ENCODE measurements around the gene GRIK4.

Gene GRIK4

DNA sequence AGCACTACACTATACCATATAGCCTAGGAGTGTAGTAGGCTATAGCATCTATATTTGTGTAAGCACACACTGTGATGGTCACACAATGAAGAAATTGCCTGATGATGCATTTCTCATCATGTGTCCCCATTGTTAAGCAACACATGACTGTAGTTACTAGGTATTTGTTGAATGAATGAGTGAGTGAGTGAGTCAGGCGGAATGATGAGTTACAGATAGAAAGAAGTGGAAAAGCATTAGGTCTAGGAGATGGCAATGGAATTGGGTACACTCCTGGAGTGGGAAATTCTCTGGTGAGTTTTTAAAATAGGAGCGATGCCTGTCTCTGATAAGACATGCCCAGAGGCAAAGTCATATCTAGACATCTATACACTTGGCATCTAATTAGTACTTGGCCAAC lies 351.8 kb downstream of the GRIK4 start:
- DNase-seq: no peak

DNA sequence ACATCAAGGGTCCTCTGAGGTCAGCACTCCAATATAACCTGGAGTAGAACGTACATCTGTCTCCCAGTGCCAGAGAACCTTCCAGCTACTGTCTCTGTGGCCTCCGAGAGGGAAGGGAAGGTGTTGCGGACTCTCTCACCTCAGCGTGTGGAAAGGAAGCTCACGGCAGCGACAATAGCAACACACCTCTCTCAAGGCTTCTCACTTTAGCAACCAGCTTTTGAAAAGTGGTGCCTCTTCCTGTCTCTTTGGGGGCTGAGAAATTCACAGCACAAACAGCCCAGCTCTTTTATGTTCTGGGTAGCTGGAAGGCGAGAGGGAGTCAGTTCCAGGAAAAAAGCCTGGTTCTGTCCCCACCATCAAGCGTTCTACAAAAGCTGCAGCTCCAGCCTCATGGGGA lies 355.5 kb downstream of the GRIK4 start:
- DNase-seq: no peak

DNA sequence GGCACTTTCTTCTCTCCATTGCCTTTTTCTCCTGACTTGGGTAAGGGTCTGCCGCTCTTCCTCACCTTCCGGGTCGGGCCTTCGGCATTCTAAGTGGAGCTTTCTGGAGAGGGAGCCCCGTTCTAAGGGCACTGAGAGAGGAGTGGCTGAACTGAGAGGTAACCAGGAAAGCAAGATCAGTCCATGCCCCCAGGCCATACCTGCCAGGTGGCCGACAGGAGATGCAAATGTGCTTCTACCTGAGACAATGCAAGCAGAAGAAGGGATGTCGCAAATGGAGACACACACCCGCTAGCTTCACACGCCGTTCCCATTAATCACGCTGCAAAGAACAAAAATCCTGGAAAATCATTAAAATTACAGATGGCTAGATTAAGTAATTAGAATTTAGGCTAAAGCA lies 356.0 kb downstream of the GRIK4 start:
- DNase-seq: no peak

- DNase-seq: no peak
Measured at GRCh38 chr11:120867988-120868387, 356.4 kb downstream of the GRIK4 start.

DNA sequence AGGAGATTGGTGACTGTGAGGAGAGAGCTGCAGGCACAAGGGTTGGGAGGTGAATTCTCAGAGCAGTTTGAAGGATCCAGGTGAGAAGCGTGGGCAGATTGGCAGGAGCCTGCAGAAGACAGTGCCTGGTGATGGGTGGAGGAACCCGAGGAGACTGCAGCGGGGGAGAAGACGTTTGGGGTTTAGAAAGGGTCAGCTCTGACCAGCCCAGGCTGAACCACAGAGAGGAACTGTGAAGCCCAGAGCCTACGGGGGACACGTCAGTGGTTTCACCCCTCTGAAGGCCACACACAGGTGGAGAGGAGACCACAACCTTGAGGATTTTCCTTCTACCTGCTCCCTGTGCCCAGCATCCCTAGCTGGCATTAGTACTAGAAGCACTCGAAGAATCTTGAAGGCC lies 357.5 kb downstream of the GRIK4 start:
- DNase-seq: no peak

DNA sequence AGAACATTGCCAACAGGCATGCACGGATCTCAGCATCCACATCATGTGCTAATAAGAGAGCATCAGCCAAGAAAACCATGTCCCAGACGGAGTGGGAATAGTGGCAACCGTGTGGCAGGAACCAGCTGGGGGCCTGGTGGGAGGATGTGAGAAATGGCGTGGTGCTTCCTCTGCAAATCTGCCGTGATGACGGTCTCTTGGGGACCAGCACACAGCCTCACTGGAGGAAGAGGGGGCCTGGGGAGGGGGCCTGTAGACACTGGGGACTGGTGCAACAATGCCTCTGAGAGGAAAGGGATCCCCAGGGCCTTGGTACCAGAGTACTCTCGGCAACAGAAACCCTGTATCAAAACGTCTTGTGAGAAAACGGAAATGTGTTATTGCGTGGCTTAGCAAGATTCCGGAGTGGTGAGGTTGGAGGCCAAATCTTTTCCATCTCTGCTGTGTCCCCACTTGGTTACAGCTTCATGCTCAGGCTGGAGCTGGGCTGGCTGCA lies 358.0 kb downstream of the GRIK4 start:
- no peak for DNase-seq

DNA sequence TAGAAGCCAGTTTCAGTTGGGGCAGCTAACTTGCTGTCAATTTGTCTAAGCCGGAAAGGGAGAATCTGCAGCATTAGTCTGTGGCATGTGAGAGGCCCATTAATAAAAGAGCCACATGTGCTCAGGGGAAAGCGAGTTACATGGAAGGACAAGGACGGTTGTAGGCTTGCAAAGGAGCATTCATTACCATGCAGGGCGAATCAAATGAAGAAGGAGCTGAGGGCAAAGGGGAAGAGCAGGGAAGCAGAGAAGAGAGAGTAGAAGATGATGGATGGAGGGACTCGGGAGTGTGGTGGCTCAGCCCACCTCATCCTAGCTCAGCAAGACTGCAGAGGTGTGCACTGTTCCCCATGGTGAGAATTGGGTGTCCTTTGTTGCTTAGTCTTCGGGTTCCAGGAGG lies 359.6 kb downstream of the GRIK4 start:
- DNase-seq: no peak

DNA sequence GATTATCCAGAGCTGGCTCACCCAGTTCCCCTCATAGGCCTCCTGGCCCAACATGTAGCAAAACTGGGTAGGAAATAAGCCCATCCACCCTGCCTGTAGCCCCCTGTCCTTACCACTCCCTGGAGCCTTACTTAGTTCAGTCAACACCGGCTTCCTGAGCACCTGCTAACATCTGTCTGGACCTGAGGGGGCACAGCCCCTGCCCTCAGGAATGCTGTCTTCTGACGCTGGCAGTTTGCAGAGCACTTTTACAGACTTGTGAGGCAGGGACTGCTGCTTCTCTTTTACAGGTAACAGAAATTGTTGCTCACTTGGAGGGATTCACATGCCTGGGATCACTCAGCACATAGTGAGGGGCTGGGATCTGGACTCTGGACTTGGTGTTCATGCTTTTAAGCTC lies 360.4 kb downstream of the GRIK4 start:
- DNase-seq: no peak

DNA sequence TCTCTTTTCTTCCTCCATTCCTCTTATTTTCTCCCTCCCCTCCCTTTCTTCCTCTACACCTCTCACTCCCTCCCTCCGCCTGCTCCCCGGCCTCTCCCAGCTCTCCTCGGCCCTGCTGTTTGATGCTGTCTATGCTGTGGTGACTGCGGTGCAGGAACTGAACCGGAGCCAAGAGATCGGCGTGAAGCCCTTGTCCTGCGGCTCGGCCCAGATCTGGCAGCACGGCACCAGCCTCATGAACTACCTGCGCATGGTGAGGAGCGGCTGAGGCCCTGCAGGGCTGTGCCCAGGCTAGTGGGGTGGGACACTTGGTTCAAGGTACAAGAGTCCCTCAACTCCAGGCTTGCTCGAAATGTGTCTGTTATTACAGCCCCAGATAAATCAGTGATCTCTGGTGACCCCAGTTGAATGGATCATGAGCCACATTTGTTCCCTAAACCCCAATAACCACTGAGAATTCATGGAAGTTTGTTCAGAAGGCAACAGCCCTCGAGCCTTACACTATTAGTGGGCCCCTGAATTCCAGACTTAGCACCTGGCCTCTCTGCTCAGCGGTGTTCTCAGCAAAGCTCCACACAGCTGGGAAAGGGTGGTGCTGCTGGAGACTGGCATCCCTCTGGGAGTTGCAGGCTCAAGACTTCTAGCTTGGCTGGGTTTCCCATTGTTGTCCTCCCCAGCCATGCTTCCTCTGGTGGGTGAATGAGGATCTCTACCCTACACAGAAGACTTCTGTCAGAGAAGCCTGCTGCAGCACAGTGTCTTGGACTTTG lies 362.6 kb downstream of the GRIK4 start:
- no peak for DNase-seq

- DNase-seq: no peak
Measured at GRCh38 chr11:120875986-120876385, 364.4 kb downstream of the GRIK4 start.

- peak; percentile 98 for DNase-seq
Measured at GRCh38 chr11:120877746-120878365, 366.3 kb downstream of the GRIK4 start.

GRCh38 chr11:120878781-120879180 lies 367.2 kb downstream of the GRIK4 start:
- DNase-seq: no peak

DNA sequence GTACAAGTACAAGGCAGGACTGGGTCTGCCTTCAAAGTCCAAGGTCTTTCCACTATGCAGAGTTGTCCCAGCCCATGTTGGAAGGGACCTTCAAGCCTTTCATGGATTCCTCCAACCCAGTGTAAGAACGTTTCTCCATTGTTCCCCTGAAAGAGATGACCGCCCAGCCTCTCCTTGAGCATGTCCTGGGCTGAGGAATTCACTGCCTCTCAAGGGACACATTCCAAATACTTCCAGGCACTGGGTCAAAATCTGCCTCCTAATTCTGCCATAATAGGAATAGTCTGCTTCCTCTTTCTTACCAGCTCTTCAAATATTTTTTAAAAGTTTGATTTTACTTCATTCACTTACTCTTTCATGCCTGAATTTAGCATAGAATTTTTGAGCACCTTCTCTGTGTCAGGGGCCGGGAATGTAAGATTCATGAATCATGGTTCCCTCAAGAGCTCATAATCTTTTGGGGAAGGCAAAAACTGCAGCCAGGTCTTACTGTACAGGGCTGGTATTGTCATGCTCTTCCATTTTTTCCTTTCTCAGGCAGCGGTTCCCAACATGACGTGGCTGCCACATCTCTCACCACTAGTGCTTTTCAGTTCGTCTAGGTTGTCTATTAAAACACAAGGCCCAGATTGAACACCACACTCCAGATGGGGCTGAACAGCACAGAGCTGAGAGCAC lies 369.1 kb downstream of the GRIK4 start:
- no peak for DNase-seq

DNA sequence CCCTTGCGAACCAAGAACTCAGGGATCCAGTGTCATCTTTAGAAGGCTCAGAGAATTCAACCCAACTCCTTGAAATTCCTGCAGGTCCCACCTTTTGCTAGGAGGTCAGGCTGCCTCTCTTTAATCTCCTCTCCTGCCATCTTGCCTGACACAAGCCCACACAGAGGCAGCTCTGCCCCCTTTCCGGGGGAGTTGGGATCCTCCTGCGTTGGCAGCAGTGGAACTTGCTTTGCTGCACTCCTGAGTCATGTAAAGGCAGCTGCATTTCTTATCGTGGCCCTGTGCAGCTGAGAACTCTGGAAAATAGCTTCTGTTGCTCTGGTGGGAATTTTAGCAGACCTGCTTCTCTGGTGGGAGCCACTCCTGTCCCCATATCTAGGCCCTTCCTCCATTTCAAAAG lies 370.0 kb downstream of the GRIK4 start:
- DNase-seq: no peak

GRCh38 chr11:120882175-120882574 lies 370.6 kb downstream of the GRIK4 start:
- DNase-seq: no peak

DNA sequence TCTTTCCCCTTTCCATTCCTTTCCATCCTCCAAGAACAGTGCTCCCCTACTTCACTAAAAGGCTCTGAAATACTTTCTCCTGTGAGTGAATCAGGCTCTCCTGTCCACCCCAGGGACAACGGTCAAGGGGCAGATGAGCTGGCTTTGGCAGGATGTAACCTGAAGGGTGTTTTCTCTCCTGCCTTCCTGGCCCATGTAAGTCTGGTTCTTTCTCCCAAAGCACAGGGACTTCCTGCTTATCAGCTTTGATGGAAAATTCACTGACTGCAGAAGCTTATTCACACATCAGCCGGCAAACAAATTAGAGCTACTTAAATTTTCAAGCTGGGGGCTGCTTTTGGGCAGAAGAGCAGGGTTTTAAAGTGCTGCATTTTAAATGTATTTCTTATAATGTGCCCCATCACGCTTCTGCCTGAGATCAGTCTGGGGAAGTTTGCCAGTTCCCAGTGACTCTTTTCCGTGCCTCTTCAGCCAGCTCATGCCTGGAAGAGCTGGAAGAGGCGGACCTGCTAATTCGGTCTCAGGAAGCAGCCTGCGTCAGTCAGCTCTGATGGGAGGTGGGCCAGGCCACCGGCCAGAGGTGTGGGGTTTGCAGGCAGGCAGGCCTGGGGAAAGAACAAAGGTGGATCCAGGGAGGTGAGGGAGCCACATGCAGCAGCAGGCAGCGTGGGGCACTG lies 372.0 kb downstream of the GRIK4 start:
- DNase-seq: no peak

DNA sequence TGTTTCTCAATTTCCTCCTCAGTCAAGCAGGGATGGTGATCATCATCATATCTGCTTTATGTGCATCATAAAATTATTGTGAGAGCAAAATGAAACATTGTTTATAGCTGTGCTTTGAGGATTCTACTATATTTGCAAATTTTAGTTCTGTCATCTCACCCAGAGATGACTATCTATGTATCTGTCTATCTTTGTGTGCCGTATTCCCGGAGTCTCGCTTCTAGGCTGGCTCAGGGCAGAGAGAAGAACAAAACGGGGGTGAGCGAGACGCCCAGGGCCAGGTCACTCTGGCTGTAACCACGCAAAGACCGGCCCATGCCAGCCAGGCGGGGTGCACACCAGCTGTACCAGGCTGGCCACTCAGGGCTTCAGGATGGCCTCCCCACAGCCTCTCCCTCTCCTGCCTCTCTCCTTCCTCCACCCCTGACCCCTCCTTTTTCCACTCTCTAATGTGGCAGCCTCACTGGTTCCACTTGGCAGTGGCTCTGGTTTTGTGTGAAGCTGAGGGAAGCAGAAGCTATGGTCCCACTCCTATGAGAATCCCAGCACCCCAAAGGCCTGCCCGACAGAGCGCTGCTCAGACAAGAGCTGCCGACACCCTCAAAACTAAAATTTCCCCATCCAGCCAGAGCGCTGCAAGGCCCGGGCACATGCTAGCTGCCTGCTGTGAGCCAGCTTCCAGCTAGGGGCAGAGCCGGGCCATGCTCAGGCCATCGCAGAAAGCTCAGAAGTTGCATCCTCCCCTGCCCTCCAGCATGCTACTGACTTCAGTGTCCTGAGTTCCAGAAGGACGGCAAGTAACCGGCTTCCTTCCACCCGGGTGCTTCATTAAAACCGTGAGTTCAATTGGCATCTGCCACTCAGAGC lies 372.8 kb downstream of the GRIK4 start:
- DNase-seq: no peak

DNA sequence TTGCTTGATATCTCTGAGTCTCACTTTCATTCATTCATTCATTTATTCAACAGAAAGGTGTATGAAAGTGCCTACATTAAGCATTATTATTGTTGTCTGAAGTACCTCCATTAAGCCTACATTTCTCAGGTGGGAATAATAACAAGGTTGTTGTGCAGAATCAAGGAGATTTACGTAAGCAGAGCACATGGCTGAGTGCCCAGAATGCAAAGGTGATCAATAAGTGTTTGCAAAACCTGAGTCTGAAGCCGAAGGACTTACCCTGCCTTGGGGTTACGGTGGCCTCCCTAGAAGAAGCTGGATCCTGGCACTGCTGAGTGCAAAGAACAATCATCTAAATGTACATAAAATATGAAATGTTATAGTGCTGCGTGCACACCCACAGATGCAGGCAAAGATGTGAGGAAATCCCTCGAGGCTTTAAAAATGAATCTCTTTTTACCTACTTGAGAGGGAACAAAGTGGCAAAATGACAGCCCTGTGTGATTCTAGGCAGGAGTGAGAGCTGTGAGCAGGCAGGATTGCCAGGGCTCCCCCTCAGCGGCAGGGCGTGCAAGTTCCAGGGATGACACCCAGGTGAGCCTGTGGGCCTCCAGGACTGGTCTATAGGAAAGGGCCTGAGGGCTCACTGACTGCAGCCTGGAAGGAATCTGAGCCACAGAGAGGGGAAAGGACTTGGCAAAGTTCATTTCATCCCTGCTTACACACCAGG lies 379.2 kb downstream of the GRIK4 start:
- DNase-seq: peak; percentile 75

GRCh38 chr11:120893440-120894201 lies 382.1 kb downstream of the GRIK4 start:
- DNase-seq: no peak

GRCh38 chr11:120894202-120894985 lies 382.8 kb downstream of the GRIK4 start:
- DNase-seq: no peak

All from DMS79 (cell line).